Pericardium fibroblast (primary cell): ENCODE measurements around the gene PRAMEF8. TPM values are rescaled to one million over a fixed set of nuclear protein-coding genes. Genes with fewer than 3 reads are reported as not detected.

ENCODE experiments used
- total RNA-seq: library from RNA; depleted of rRNA; stranded (reverse); fragments of >200 nt; gene quantifications from 2 replicates; pipeline ENCODE4 v1.2.3, GENCODE V29; 2015

PRAMEF8 gene
- not detected in 2 replicates for total RNA-seq

GRCh38 chr1:13285037-13285436 lies at the start of gene PRAMEF8:
TSS of gene PRAMEF8 (minus strand) at chr1:13285137. CDS start at chr1:13284091, 1,046 bp downstream.

GRCh38 chr1:13315281-13315680 lies 30.3 kb upstream of the PRAMEF8 start, which contains the start of gene PRAMEF15:
TSS of gene PRAMEF15 (plus strand) at chr1:13315581. CDS start at chr1:13318408, 2,827 bp downstream.

GRCh38 chr1:13303239-13303638 lies 18.3 kb upstream of the PRAMEF8 start, which contains the start of gene PRAMEF33:
TSS of gene PRAMEF33 (plus strand) at chr1:13303539. CDS start at chr1:13305955, 2,416 bp downstream.

DNA sequence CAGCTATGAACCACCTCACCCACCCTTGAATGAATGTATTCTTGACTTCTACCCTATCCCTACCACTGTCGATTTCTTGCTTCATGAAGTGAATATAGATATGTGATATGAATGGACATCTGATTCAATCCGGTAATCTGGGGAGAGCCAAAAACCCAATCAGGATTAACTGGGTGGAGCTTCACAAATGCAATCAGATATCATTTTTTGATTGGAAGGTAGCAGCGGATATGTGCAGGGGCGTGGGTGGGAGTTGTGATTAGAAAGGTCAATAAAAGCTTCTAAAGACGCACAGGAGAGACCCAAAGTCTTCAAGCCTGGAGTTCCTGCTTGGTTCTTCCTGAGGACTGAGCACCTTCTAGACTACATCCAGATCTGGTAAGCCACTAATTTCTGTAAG lies 31.0 kb downstream of the PRAMEF8 start, which contains the start of gene PRAMEF5:
Gene PRAMEF5, plus strand, starts transcription at position 301 of the 400 bp plus-strand sequence. CDS start 5,071 bp downstream, outside the sequence.

Other genes starting within 250 kb of the PRAMEF8 start
- gene PRAMEF27, start 228.6 kb downstream of the PRAMEF8 start, total RNA-seq: not detected in 2 replicates
- not detected in 2 replicates for gene HNRNPCL3, start 224.4 kb downstream of the PRAMEF8 start, total RNA-seq
- gene PRAMEF25, start 214.4 kb downstream of the PRAMEF8 start, total RNA-seq: not detected in 2 replicates
- gene HNRNPCL2, start 168.3 kb downstream of the PRAMEF8 start, total RNA-seq: not detected in 2 replicates
- not detected in 2 replicates for gene PRAMEF26, start 129.1 kb downstream of the PRAMEF8 start, total RNA-seq
- gene HNRNPCL4, start 119.5 kb downstream of the PRAMEF8 start, total RNA-seq: not detected in 2 replicates
- not detected in 2 replicates for gene PRAMEF9, start 113.3 kb downstream of the PRAMEF8 start, total RNA-seq
- not detected in 2 replicates for gene PRAMEF13, start 83.7 kb downstream of the PRAMEF8 start, total RNA-seq
- gene PRAMEF18, start 59.0 kb downstream of the PRAMEF8 start, total RNA-seq: not detected in 2 replicates
- gene PRAMEF5, start 30.9 kb downstream of the PRAMEF8 start, total RNA-seq: not detected in 2 replicates
- not detected in 2 replicates for gene PRAMEF33, start 18.4 kb upstream of the PRAMEF8 start, total RNA-seq
- gene PRAMEF15, start 30.4 kb upstream of the PRAMEF8 start, total RNA-seq: not detected in 2 replicates
- not detected in 2 replicates for gene PRAMEF14, start 62.0 kb upstream of the PRAMEF8 start, total RNA-seq
- not detected in 2 replicates for gene PRAMEF19, start 86.8 kb upstream of the PRAMEF8 start, total RNA-seq
- not detected in 2 replicates for gene PRAMEF17, start 104.5 kb upstream of the PRAMEF8 start, total RNA-seq
- not detected in 2 replicates for gene PRAMEF20, start 125.3 kb upstream of the PRAMEF8 start, total RNA-seq
- gene LRRC38, start 228.9 kb upstream of the PRAMEF8 start, total RNA-seq: 1.1 TPM in 1 of 2 replicates, not detected in the other